Upper lobe of left lung (tissue), 6 donors: ENCODE results near the gene FNDC5. TPM values are rescaled to one million over a fixed set of nuclear protein-coding genes. Genes with fewer than 3 reads are reported as not detected.

Experiments
- ATAC-seq, 2 donors: fragments of 200-7000 bp; cut with Tn5 transposase; one replicate each; pipeline ENCODE4 v1.9.1; 2022; ENCODE audit warnings: mild to moderate bottlenecking in 2 of 2, moderate library complexity in 2 of 2; ENCODE audit not compliant: low FRiP score in 2 of 2
- DNase-seq, 2 donors: peaks; one replicate each; pipeline ENCODE4 v3.0.0-alpha.2; 2019 to 2020
- H3K27ac ChIP-seq, 4 donors: fragments of 200-600 bp; sonication (generic); one replicate each; pipeline ENCODE4 v1.5.1; 2016 to 2019
- H3K27me3 ChIP-seq, 4 donors: fragments of 200-600 bp; sonication (generic); one replicate each; pipeline ENCODE4 v1.5.1; 2017 to 2019
- H3K36me3 ChIP-seq, 4 donors: fragments of 200-600 bp; sonication (generic); one replicate each; pipeline ENCODE4 v1.5.1; 2016 to 2019
- H3K4me1 ChIP-seq, 4 donors: fragments of 200-600 bp; sonication (generic); one replicate each; pipeline ENCODE4 v1.5.1; 2018 to 2019
- H3K4me3 ChIP-seq, 4 donors: fragments of 200-600 bp; sonication (generic); one replicate each; pipeline ENCODE4 v1.5.1; 2017 to 2019; ENCODE audit warnings: mild to moderate bottlenecking in 2 of 4, moderate library complexity in 1 of 4
- H3K9me3 ChIP-seq, 4 donors: fragments of 200-600 bp; sonication (generic); one replicate each; pipeline ENCODE4 v1.5.1; 2018 to 2019
- EP300 ChIP-seq, 4 donors: sonication (generic); formaldehyde crosslinking; IDR thresholded peaks; one replicate each; pipeline ENCODE4 v1.5.1; 2017; ENCODE audit warnings: antibody characterized with exemption in 4 of 4, control low read depth in 2 of 4
- POLR2A ChIP-seq, 4 donors: fragments of 450-650 bp; IDR thresholded peaks; one replicate each; pipeline ENCODE4 v1.5.1; 2016 to 2017; ENCODE audit warnings: antibody characterized with exemption in 4 of 4, mild to moderate bottlenecking in 2 of 4
- POLR2AphosphoS5 ChIP-seq, 2 donors: sonication (generic); formaldehyde crosslinking; IDR thresholded peaks; one replicate each; pipeline ENCODE4 v1.5.1; 2017; ENCODE audit warnings: antibody characterized with exemption in 2 of 2
- WGBS, 2 donors: methylation state at CpG; one replicate each; pipeline ENCODE4 v1.1.5; 2017 to 2018; 5-methylcytosine and 5-hydroxymethylcytosine counted together
- total RNA-seq, 6 donors: library from RNA; depleted of rRNA in 4 of 6; stranded (reverse); fragments of >200 nt in 4 of 6; gene quantifications; one replicate each; pipeline versions ENCODE4 v1.1.0 to v1.2.1, GENCODE V29; 2016 to 2021
- TF ChIP-seq, protein P1 (sequence below), 6 experiments: fragments of 450-650 bp in 4 of 6; fragments of 200-600 bp in 2 of 6; sonication (generic) in 2 of 6; IDR thresholded peaks; one replicate each; pipeline ENCODE4 v1.5.1; 2016 to 2019; ENCODE audit warnings: antibody characterized with exemption in 6 of 6
- donor health status: DM: no; HTN: no; CAD: no; lungs with moderate emphysema.
- donor health status: DM: no; HTN: yes; CAD: no; lungs with severe emphysema.

FNDC5 gene
- total RNA-seq = 10 to 100 TPM in 1 of 6 donors, 1 to 10 TPM in 2, under 1 TPM in 1, not detected in 2; 0.30 to 10.3 (median 2.2) TPM

DNA sequence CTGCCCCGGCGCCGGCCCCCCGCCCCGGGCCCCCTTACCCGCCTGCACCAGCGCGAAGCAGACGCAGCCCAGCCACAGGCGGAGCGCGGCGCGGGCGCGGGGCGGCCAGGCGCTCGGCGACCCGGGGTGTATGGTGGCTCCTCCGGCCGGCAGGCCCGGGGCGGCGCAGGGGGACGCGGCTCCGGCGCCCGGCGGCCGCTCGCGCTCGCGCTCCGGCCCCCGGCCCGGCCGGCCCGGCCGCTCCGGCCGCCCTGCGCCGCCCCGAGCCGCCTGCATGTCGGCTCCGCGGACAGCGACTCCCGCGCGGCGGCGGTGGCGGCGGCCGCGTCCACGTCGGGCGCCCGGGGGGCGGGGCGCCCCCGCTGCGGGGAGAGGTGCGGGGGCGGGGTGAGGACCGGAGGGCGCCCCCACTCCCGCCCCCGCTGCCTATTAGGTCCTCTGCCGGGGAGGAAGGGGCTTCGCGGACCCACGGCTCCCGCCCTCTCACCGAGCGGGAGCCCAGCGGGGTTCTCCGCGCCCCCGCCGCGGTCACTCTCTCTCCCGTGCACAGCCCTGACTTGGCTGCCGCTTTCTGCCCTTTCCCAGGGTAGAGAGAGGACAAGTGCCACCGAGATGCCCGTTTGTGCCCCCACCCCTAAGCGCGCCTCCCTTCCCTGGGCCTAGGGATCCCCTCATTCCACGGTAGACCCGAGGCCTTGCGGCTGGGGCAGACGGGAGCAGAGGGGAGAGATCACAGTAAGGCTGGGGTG, at the start of gene FNDC5:
FNDC5 (minus strand) TSS at position 298 of the 749 bp plus-strand sequence.
- ATAC-seq (peak in 1 of 2 donors; percentile 30), DNase-seq (peak in 1 of 2 donors; percentile 88)
- Histone ChIP-seq H3K9me3 (no peaks in the 10 kb centered on the region), H3K36me3 (no peaks in the 10 kb centered on the region), H3K4me3 (peak within 1 kb of the TSS in 3 of 4 donors; percentile 40 to 50 (median 48)), H3K27me3 (peaks cover 0 to 16% (median 7%) of the 10 kb centered on the region in 4 donors), H3K27ac (no peak within 1 kb of the TSS), H3K4me1 (peaks cover 13 to 25% (median 16%) of the 10 kb centered on the region in 4 donors)
- TF ChIP-seq POLR2A (IDR thresholded peaks at IDR 0.05) = no peak
- no peak for TF ChIP-seq POLR2AphosphoS5 (IDR thresholded peaks at IDR 0.05)
- no peak for TF ChIP-seq EP300 (IDR thresholded peaks at IDR 0.05)
- TF ChIP-seq, protein P1, sequence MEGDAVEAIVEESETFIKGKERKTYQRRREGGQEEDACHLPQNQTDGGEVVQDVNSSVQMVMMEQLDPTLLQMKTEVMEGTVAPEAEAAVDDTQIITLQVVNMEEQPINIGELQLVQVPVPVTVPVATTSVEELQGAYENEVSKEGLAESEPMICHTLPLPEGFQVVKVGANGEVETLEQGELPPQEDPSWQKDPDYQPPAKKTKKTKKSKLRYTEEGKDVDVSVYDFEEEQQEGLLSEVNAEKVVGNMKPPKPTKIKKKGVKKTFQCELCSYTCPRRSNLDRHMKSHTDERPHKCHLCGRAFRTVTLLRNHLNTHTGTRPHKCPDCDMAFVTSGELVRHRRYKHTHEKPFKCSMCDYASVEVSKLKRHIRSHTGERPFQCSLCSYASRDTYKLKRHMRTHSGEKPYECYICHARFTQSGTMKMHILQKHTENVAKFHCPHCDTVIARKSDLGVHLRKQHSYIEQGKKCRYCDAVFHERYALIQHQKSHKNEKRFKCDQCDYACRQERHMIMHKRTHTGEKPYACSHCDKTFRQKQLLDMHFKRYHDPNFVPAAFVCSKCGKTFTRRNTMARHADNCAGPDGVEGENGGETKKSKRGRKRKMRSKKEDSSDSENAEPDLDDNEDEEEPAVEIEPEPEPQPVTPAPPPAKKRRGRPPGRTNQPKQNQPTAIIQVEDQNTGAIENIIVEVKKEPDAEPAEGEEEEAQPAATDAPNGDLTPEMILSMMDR (IDR thresholded peaks at IDR 0.05) = no peak
- 4 to 17% methylated on average over 9 to 23 of the region's 99 CpGs for WGBS, 2 donors

DNA sequence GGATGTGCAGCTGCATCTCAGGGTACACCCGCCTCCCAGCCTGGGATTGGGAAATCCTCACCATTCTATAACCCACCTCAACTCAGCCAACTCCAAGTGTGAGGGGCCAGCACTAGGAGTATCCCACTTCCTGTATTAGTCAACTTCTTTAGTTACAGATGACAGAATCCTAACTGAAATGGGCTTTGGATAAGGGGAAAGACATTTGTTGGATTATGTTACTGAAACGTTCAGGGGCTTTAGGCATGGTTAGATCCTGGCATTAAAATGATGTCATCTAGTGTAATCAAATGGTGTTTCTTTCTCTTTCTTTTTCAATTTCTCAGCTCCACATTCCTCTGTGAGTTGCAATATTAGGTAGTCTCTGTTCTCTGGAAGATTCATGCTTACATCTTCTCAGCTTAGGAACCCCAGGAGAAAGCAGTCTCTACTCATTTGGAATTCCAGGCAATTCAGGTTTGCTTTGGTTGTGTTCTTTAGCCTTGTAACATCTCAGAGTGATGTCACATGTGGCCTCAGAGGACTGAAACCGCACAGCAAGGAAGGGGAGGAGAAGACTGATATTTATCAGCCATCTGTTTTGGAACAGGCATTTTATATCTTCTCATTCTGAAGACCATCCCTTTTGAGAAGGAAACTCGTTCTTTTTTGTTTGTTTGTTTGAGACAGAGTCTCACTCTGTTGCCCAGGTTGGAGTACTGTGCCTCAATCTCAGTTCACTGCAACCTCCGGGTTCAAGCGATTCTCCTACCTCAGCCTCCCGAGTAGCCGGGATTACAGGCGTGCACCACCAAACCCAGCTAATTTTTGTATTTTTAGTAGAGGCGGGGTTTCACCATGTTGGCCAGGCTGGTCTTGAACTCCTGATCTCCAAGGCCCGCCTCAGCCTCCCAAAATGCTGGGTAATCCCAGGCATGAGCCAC, 49.4 kb upstream of the FNDC5 start:
- ATAC-seq (peak in 1 of 2 donors; percentile 82), DNase-seq (no peak)
- Histone ChIP-seq H3K4me3 (no peak overlapping the region), H3K36me3 (no peaks in the 10 kb centered on the region), H3K9me3 (no peaks in the 10 kb centered on the region), H3K4me1 (peaks cover 0 to 8% (median 6%) of the 10 kb centered on the region in 4 donors), H3K27ac (no peak overlapping the region), H3K27me3 (peaks cover 0 to 9% (median 2%) of the 10 kb centered on the region in 4 donors)
- 84% methylated on average over 11 of the region's 11 CpGs for WGBS, 2 donors
- TF ChIP-seq POLR2A (IDR thresholded peaks at IDR 0.05) (no peak), EP300 (IDR thresholded peaks at IDR 0.05) (no peak), POLR2AphosphoS5 (IDR thresholded peaks at IDR 0.05) (no peak)
- TF ChIP-seq, protein P1 (IDR thresholded peaks at IDR 0.05) = no peak

DNA sequence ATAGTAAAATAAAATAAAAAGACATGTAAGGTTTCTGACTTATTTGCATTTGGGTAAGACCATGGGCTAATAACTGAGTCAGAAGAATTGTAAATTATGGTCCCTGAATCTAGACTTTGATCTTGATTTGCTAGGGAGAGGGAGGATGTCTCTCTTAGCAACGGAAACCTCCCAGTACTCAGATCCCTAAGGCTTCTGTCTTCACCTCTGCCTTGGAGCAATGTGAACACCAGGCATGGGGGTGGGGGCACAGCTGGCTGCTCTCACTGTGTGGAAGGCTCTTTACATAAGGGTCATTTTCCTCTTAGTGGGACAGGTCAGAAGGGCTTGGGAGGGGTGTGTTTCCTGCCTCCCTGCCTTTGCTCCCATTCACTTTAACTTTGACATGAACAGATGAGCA, 47.5 kb upstream of the FNDC5 start:
- TF ChIP-seq POLR2AphosphoS5 (IDR thresholded peaks at IDR 0.05) (no peak), EP300 (IDR thresholded peaks at IDR 0.05) (no peak), POLR2A (IDR thresholded peaks at IDR 0.05) (no peak)
- Histone ChIP-seq H3K4me1 (no peaks in the 10 kb centered on the region), H3K36me3 (no peaks in the 10 kb centered on the region), H3K9me3 (no peaks in the 10 kb centered on the region), H3K4me3 (no peak overlapping the region), H3K27me3 (peaks cover 0 to 4% (median 0%) of the 10 kb centered on the region in 4 donors), H3K27ac (no peak overlapping the region)
- ATAC-seq = no peak
- 42 to 55% methylated on average over 1 of the region's 1 CpG for WGBS, 2 donors
- DNase-seq = no peak

DNA sequence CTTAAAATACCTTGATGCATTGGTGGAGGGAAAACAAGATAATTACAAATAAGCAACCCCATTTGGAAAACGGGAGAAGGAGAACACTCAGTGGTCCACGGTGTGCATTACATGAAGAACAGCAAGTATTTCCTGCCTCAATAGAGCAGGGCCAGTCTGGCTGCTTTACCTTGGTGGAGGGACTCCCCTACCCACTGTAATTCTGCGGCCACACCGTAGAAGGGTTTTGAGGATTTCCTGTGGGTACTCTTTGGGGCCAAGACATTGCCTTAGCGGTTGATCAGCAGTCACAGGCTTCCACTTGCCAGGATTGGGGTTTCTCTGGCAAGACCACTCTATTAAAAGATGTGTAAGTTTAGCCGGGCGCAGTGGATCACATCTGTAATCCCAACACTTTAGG, 46.8 kb upstream of the FNDC5 start:
- DNase-seq = no peak

More for the DNA sequence above, 46.8 kb upstream of the FNDC5 start:
- no peak overlapping the region for H3K27ac ChIP-seq
- H3K27me3 ChIP-seq = no peaks in the 10 kb centered on the region
- WGBS, 2 donors = 40 to 62% methylated on average over 4 to 7 of the region's 7 CpGs
- H3K36me3 ChIP-seq = no peaks in the 10 kb centered on the region
- no peaks in the 10 kb centered on the region for H3K4me1 ChIP-seq
- TF ChIP-seq POLR2AphosphoS5 (IDR thresholded peaks at IDR 0.05) (no peak), POLR2A (IDR thresholded peaks at IDR 0.05) (no peak), EP300 (IDR thresholded peaks at IDR 0.05) (no peak)
- TF ChIP-seq, protein P1 (IDR thresholded peaks at IDR 0.05) = no peak
- peak in 1 of 2 donors; percentile 26 for ATAC-seq
- no peaks in the 10 kb centered on the region for H3K9me3 ChIP-seq
- no peak overlapping the region for H3K4me3 ChIP-seq
